IPS-NIHi7 (cell line): ENCODE measurements around the gene TMEM62.
"Not testable (repeated sequence)": the region's sequence is repeated elsewhere in the genome, so short reads cannot be mapped to it uniquely, and the experiment has no call there.

Source experiments
- DNase-seq: peaks from one replicate; pipeline ENCODE4 v3.0.0; 2012; ENCODE audit warnings: mixed read lengths; ENCODE audit errors: extremely low spot score

Gene TMEM62

GRCh38 chr15:43121863-43122262 is 11.5 kb upstream of the TMEM62 start:
- DNase-seq, result no peak

GRCh38 chr15:43125100-43125661 is 8.2 kb upstream of the TMEM62 start:
- no peak for DNase-seq

GRCh38 chr15:43126356-43126755 is 7.0 kb upstream of the TMEM62 start:
- no peak for DNase-seq

GRCh38 chr15:43127752-43128151 is 5.6 kb upstream of the TMEM62 start:
- no peak for DNase-seq

- not testable (repeated sequence) for DNase-seq
These were observed 5.0 kb upstream of the TMEM62 start for GRCh38 chr15:43128174-43128979.

- no peak for DNase-seq
These were observed 4.4 kb upstream of the TMEM62 start for GRCh38 chr15:43128980-43129335.

- DNase-seq, result no peak
These were observed 456 bp upstream of the TMEM62 start for GRCh38 chr15:43132830-43133429.

GRCh38 chr15:43134157-43134635 is 810 bp downstream of the TMEM62 start:
- no peak for DNase-seq

GRCh38 chr15:43135351-43135750 is 2.0 kb downstream of the TMEM62 start:
- DNase-seq, result no peak

GRCh38 chr15:43143203-43143941 is 10.0 kb downstream of the TMEM62 start:
- DNase-seq, result no peak

GRCh38 chr15:43144512-43144911 is 11.1 kb downstream of the TMEM62 start:
- no peak for DNase-seq

GRCh38 chr15:43146184-43146583 is 12.8 kb downstream of the TMEM62 start:
- DNase-seq, result no peak

GRCh38 chr15:43150191-43150929 is 17.0 kb downstream of the TMEM62 start:
- DNase-seq, result no peak

GRCh38 chr15:43151688-43152087 is 18.3 kb downstream of the TMEM62 start:
- no peak for DNase-seq

- no peak for DNase-seq
These were observed 19.9 kb downstream of the TMEM62 start for GRCh38 chr15:43153269-43153668.

- DNase-seq, result no peak
These were observed 32.5 kb downstream of the TMEM62 start for GRCh38 chr15:43165801-43166325.

- DNase-seq, result not testable (repeated sequence)
These were observed 33.9 kb downstream of the TMEM62 start for GRCh38 chr15:43167261-43167660.

GRCh38 chr15:43168192-43169107 is 35.1 kb downstream of the TMEM62 start:
- no peak for DNase-seq

GRCh38 chr15:43169888-43170287 is 36.5 kb downstream of the TMEM62 start:
- no peak for DNase-seq

GRCh38 chr15:43175656-43176309 is 42.4 kb downstream of the TMEM62 start:
- not testable (repeated sequence) for DNase-seq
